Muscle of back (tissue), 11 donors: ENCODE results near the gene RAP1GAP. TPM values are rescaled to one million over a fixed set of nuclear protein-coding genes. Genes with fewer than 3 reads are reported as not detected.

ENCODE experiments used
- DNase-seq, 3 donors: peaks; one replicate each; pipeline versions ENCODE4 v3.0.0 to v3.0.0-alpha.2; 2013
- polyA plus RNA-seq, 10 donors: library from polyadenylated mRNA; unstranded; fragments of 120-200 nt; gene quantifications; one replicate each; pipeline ENCODE4 v1.2.1, GENCODE V29; 2013; ENCODE audit not compliant: insufficient read length in 10 of 10

The RAP1GAP gene
- polyA plus RNA-seq, 10 donors, result 1.0 to 4.5 (median 1.5) TPM

- no peak for DNase-seq
Measured at GRCh38 chr1:21610989-21611785, 58.0 kb downstream of the RAP1GAP start.

GRCh38 chr1:21610027-21610426 lies 59.1 kb downstream of the RAP1GAP start:
- no peak for DNase-seq

GRCh38 chr1:21608798-21609197 lies 60.4 kb downstream of the RAP1GAP start:
- DNase-seq, result no peak

- peak in 2 of 3 donors; percentile 40 to 65 for DNase-seq
Measured at GRCh38 chr1:21607549-21608529, 61.3 kb downstream of the RAP1GAP start.

GRCh38 chr1:21605964-21606705 lies 63.0 kb downstream of the RAP1GAP start:
- no peak for DNase-seq

- DNase-seq, result no peak
Measured at GRCh38 chr1:21605012-21605715, 64.0 kb downstream of the RAP1GAP start.

GRCh38 chr1:21604208-21604957 lies 64.8 kb downstream of the RAP1GAP start:
- no peak for DNase-seq

GRCh38 chr1:21603177-21604138 lies 65.7 kb downstream of the RAP1GAP start:
- no peak for DNase-seq

- DNase-seq, result no peak
Measured at GRCh38 chr1:21601278-21602048, 67.7 kb downstream of the RAP1GAP start.

GRCh38 chr1:21599402-21599801 lies 69.8 kb downstream of the RAP1GAP start:
- no peak for DNase-seq

GRCh38 chr1:21598904-21599303 lies 70.3 kb downstream of the RAP1GAP start:
- DNase-seq, result no peak

- DNase-seq, result no peak
Measured at GRCh38 chr1:21598417-21598816, 70.7 kb downstream of the RAP1GAP start.

GRCh38 chr1:21597753-21598152 lies 71.4 kb downstream of the RAP1GAP start:
- no peak for DNase-seq

- no peak for DNase-seq
Measured at GRCh38 chr1:21596628-21597027, 72.5 kb downstream of the RAP1GAP start.

GRCh38 chr1:21596174-21596573 lies 73.0 kb downstream of the RAP1GAP start:
- peak in 2 of 3 donors; percentile 18 to 46 for DNase-seq

- DNase-seq, result peak in 2 of 3 donors; percentile 25 to 55
Measured at GRCh38 chr1:21594935-21595897, 73.9 kb downstream of the RAP1GAP start.

GRCh38 chr1:21594501-21594900 lies 74.7 kb downstream of the RAP1GAP start:
- DNase-seq, result no peak
